Measurements from ENCODE around the gene DPP6.

The DPP6 gene

DNA sequence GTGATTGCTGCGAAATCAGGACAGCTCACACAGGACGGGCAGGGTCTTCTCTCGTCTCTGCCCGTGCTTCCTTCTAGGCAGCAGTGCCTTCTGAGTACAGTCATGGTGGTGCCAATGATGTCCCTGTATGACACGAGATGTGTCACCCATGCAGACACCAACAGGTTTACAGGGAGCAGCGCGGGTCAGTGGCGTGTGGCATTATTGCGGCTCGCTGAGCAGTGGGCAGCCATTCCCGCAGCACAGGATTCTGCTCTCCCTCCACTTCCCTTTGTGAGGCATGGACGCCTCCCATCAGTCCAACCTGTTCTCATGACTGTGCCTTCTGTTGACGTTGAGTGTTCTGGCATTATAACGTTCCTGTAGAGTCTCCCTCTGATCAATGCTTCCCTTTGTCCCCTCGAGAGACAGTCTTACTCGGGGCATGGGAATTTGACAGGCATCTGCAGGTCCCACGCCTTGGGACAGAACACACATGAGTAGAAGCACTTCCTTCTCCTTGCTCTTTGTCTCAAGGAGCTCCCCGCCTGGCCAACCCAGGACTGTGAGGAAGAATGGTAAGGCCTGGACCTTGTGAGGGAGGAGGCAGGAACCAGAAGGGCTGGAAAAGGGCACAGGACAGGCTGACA lies 731.2 kb downstream of the DPP6 start:
- in situ Hi-C loops (cut with HindIII; ENCODE audit: low sequenced_read_pairs) = no loop called here

DNA sequence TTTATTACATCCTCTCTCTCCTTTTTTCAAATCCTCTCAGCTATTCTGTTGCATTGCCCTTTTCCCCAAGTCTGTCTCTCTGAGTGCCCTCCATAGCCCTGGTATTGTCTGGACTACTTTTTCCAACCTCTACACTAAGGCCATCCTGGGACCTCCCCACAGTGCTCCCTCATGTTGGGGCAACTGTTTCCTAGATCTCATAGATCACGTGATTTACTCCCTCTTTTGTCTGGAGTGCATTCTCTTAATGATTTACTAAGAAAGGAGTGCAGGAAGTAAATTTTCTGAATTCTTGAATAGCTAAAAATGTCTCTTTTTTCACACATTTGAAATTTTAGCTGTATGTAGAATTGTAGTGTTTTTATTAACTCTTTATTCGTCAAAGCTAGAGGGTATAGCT lies 733.7 kb downstream of the DPP6 start:
- in situ Hi-C loops (cut with HindIII; ENCODE audit: low sequenced_read_pairs) = no loop called here

GRCh38 chr7:154789404-154789803 lies 737.2 kb downstream of the DPP6 start:
- in situ Hi-C loops (cut with HindIII; ENCODE audit: low sequenced_read_pairs) = no loop called here

- in situ Hi-C loops (cut with HindIII; ENCODE audit: low sequenced_read_pairs) = no loop called here
Measured at GRCh38 chr7:154791611-154792010, 739.4 kb downstream of the DPP6 start.

DNA sequence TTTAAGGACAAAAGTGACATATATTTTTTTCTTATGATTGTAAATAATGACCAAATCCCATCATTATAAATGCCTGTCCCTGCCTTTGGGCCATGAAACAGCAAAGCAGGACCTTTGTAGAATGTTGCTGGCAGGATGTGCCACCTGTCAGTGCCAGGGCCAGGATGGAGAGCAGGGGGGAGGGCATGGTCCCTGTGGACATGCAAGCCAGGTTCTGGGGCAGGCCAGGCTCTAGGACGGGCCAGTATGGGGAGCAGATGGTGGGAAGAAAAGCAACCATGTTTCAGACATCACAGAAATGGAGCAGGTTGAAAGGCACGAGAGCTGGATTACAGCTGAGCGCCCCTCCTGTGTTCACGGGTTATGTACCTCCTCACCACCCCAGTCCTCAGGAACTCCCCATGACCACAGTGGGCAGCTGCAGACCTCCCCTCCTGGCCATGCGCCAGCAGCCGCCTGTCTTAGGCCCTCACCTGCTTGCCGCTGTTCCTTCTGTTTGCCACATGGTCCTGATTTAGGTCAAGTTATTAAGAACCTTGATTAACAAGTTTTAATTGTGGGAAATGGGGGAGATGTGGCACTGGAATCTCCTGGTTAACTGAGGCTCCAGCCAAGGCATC lies 740.3 kb downstream of the DPP6 start:
- in situ Hi-C loops (cut with HindIII; ENCODE audit: low sequenced_read_pairs) = no loop called here

DNA sequence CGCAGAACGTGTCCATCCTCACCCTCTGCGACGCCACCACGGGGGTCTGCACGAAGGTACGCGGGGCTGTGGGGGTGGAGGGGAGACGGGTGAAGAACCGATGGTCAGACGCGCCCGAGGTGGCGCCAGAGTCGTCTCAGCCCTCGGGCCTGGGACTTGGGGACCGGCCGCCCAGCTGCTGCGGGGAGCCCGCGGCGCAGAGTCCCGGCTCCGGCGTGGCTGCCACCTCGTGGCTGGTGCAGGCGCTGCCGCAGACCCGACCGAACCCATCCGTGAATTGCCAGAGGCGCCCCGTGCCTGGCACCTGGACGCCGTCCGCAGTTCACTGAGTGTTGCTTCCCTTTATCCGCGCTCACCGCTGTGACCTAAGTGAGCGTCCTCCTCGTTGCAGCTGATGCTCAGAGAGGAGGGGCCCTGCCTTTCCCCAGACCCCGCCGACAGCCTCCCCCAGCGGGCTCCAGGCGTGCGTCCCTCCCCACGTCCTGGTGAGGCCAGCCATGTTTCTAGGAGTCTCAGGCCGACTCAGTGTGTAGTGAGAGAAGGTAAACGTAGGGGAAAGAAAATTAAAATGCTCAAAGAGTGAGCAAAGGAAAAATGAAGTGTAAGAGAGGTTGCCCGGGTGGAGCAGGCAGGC lies 742.1 kb downstream of the DPP6 start:
- in situ Hi-C loops (cut with HindIII; ENCODE audit: low sequenced_read_pairs) = no loop called here

DNA sequence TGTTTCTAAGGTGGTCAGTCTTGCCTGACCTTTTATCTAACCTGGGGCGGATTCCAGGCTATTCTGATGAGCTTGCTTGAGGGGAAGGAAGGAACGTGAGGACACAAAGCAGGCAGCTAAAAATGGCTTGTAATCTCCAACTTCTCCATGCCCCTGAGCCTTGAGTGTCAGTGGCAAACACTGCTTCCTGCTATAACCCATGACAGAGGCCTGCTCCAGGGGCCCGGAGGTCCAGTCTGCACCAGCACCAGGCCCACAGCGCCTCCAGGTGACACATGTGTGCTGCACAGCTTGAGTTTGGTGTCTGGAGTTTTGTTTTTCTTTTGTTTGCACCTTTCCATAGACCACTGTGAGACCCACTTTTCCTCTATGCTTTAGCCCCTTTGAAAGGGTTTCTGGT lies 742.8 kb downstream of the DPP6 start:
- in situ Hi-C loops (cut with HindIII; ENCODE audit: low sequenced_read_pairs) = no loop called here

GRCh38 chr7:154795437-154795836 lies 743.2 kb downstream of the DPP6 start:
- in situ Hi-C loops (cut with HindIII; ENCODE audit: low sequenced_read_pairs) = no loop called here

GRCh38 chr7:154804449-154804848 lies 752.3 kb downstream of the DPP6 start:
- in situ Hi-C loops (cut with HindIII; ENCODE audit: low sequenced_read_pairs) = no loop called here

DNA sequence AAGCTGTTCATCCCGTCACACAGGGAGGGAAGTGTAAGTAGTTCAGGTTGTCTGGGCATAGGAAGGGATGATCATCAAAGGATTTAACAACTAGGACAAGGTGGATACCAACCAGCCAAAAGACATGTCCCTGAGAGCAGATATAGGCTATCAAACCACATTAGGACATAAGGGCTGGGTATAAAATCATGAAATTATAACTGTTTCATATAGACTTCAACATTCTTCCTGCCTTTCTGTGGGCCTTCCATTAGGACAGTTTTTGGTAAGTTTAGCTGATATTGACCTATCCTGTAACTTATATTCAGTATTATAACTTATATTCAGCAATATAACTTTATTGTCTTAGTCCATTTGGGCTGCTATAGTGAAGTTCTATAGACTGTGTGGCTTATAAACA lies 759.8 kb downstream of the DPP6 start:
- in situ Hi-C loops (cut with HindIII; ENCODE audit: low sequenced_read_pairs) = no loop called here

- in situ Hi-C loops (cut with HindIII; ENCODE audit: low sequenced_read_pairs) = no loop called here
Measured at GRCh38 chr7:154817224-154817896, 765.2 kb downstream of the DPP6 start.

- in situ Hi-C loops (cut with HindIII; ENCODE audit: low sequenced_read_pairs) = no loop called here
Measured at GRCh38 chr7:154827007-154827406, 774.8 kb downstream of the DPP6 start.

DNA sequence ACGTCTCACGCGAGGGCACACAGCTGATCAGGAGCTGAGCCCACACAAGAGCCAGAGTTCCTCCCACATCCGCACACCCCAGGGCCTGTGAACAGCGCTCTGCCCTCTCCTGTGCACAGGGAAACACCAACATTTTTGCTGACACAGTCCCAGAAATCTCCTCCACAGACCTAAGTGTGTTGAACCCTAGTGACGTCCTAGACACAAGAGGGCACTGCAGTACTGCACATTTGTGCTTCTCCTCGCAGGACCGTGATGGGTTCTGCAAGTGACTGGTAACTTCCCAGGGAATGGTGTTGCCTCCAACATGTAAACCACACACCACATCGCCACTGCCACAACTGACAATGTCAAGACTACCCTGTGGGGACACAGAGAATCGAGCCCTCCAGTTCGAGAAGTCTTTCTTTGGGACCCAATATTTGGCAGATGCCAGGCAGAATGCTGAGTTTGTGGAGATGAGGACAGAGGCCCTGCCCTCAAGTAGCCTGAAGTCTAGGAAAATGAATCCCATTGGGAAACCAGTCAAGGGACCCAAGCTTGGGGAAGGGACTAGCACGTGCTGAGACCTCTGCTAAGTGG lies 780.5 kb downstream of the DPP6 start:
- in situ Hi-C loops (cut with HindIII; ENCODE audit: low sequenced_read_pairs) = no loop called here

GRCh38 chr7:154836021-154836448 lies 783.8 kb downstream of the DPP6 start:
- in situ Hi-C loops (cut with HindIII; ENCODE audit: low sequenced_read_pairs) = no loop called here

DNA sequence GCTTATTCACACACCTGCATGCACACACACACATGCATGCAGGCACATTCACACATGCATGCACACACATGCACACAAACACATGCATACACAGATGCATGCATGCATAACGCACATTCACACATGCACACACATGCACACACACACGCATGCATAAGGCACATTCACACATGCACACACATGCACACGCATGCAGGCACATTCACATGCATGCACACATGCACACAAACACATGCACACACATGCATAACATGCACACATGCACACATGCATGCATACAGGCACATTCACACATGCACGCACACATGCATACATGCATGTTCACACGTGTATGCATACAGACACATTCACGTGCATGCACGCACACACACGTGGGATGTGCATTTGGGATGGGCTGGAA lies 784.9 kb downstream of the DPP6 start:
- in situ Hi-C loops (cut with HindIII; ENCODE audit: low sequenced_read_pairs) = no loop called here

GRCh38 chr7:154837622-154838021 lies 785.4 kb downstream of the DPP6 start:
- in situ Hi-C loops (cut with HindIII; ENCODE audit: low sequenced_read_pairs) = no loop called here

- in situ Hi-C loops (cut with HindIII; ENCODE audit: low sequenced_read_pairs) = no loop called here
Measured at GRCh38 chr7:154840086-154840485, 787.9 kb downstream of the DPP6 start.

DNA sequence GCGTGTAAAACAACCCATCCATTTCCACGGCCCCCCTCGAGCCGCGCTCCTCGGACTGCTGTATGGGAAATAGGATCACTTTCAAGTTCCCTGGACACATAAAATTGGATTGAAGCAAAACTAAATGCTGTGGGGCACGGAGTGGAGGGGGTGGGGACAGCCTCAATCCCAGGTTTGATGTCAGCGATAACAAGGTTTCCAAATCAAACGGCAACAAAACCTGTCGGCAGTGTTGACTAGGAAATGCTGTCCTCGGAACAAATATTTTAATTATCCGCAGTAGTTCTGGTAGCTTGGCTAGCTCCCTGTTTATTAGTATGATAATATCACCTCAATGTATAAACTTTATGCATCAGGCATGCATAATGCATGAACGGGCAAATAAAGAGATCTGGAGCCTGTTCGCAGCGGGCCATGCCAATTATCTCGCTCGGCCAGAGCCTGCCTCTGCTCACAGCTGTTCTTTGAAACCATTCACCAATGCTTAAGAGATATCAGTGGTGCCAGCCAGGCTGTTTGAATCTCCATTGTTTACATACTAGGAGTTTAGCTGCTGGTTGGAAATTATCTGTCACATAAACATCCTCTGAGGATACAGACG lies 789.6 kb downstream of the DPP6 start:
- in situ Hi-C loops (cut with HindIII; ENCODE audit: low sequenced_read_pairs) = no loop called here

- in situ Hi-C loops (cut with HindIII; ENCODE audit: low sequenced_read_pairs) = no loop called here
Measured at GRCh38 chr7:154842591-154842990, 790.4 kb downstream of the DPP6 start.

DNA sequence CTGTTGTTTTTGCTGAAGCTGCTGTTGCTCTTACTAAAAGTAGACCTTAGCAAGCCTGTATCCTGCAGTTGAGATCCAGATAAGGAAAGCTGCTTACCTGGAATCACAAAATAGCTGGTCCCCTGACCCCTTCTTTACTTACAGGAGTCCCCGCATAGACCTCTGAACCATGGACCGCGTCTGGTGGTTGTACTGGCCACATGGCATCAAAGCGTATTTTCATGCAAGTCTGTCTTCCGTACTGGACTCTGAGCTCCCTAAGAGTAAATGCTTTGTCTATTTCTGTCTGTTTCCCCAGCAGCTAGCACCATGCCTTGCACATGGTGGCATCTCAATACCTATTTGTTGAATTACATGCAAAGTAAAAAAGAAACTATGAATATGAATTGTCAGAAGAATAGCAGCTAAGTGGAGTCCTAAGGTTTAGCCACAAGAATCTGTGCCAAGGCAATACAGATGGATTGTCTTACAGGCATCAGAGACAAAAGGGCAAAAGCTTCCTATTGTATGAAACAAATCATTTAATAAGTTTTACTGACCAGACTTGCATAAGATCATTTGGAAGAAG lies 791.6 kb downstream of the DPP6 start:
- in situ Hi-C loops (cut with HindIII; ENCODE audit: low sequenced_read_pairs) = no loop called here

DNA sequence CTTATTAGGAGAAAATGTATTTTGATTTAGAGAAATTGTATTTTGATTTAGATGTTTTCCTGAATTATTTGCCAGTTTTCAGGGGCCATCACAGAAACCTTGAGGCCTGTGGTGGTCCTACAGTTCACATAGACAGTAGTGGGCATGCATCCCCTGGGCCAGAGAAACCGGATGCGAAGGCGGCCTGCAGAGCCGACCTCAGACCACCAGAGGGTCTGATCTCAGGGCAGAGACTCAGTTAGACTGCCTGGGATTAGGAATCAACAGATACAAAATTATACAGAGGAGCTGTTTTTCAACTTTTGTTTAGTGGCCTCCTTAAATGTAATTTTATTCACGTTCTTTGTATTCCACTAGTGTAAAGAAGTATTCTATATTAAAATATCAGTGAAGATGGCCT lies 792.3 kb downstream of the DPP6 start:
- in situ Hi-C loops (cut with HindIII; ENCODE audit: low sequenced_read_pairs) = no loop called here

Data from DLD1 (cell line).